ENCODE measurements around the gene KLHL29. TPM values are rescaled to one million over a fixed set of nuclear protein-coding genes. Genes with fewer than 3 reads are reported as not detected.

Gene KLHL29
- polyA plus RNA-seq, 1 donor from 2014 or later, result 42.4 TPM

- H3K79me2 ChIP-seq (replicated peaks; ENCODE audit: insufficient read depth, low read length), result no peaks in the 10 kb centered on the region
- H3K4me2 ChIP-seq (ENCODE audit: low read length), result no peak overlapping the region
- H3K27ac ChIP-seq (ENCODE audit: low read length), result no peak overlapping the region
- TF ChIP-seq SMC3 (conservative IDR thresholded peaks at IDR 0.05; ENCODE audit: poor library complexity) (no peak), EP300 (conservative IDR thresholded peaks at IDR 0.05; ENCODE audit: poor library complexity, severe bottlenecking) (no peak), TAF1 (IDR thresholded peaks at IDR 0.05; ENCODE audit: low read depth) (no peak), POLR2AphosphoS5 (IDR thresholded peaks at IDR 0.05) (no peak), CTCF (IDR thresholded peaks at IDR 0.05; ENCODE audit: poor library complexity, severe bottlenecking) (no peak), REST (IDR thresholded peaks at IDR 0.05; ENCODE audit: borderline replicate concordance) (no peak), MXI1 (conservative IDR thresholded peaks at IDR 0.05; ENCODE audit: poor library complexity, severe bottlenecking) (no peak), EZH2 (IDR thresholded peaks at IDR 0.05; ENCODE audit: borderline replicate concordance, insufficient read depth, low read length, poor library complexity, severe bottlenecking) (no peak), RAD21 (conservative IDR thresholded peaks at IDR 0.05) (no peak)
- no peak overlapping the region for H2AFZ ChIP-seq (ENCODE audit: low read depth, low read length)
- H3K4me3 ChIP-seq (ENCODE audit: low read length), result no peak overlapping the region
- no peaks in the 10 kb centered on the region for H3K27me3 ChIP-seq (ENCODE audit: insufficient read depth, low read depth, low read length)
- no peaks in the 10 kb centered on the region for H3F3A ChIP-seq (ENCODE audit: insufficient read depth, low read length, poor library complexity, severe bottlenecking)
- H3K9ac ChIP-seq (ENCODE audit: low read length), result no peak overlapping the region
- peaks cover 4% of the 10 kb centered on the region for H4K20me1 ChIP-seq (ENCODE audit: insufficient read depth)
- no peaks in the 10 kb centered on the region for H3K9me2 ChIP-seq (ENCODE audit: insufficient read depth, low read length)
- no peaks in the 10 kb centered on the region for H3K9me3 ChIP-seq (ENCODE audit: low read length)
- no peaks in the 10 kb centered on the region for H3K36me3 ChIP-seq (ENCODE audit: insufficient read depth, low read length)
Observed at GRCh38 chr2:23565814-23566213, 180.8 kb downstream of the KLHL29 start.

GRCh38 chr2:23566241-23567142 lies 181.5 kb downstream of the KLHL29 start:
- H3K27ac ChIP-seq (ENCODE audit: low read length), result no peak overlapping the region
- no peaks in the 10 kb centered on the region for H3K27me3 ChIP-seq (ENCODE audit: insufficient read depth, low read depth, low read length)
- no peaks in the 10 kb centered on the region for H3K9me2 ChIP-seq (ENCODE audit: insufficient read depth, low read length)
- peaks cover 4% of the 10 kb centered on the region for H4K20me1 ChIP-seq (ENCODE audit: insufficient read depth)
- no peaks in the 10 kb centered on the region for H3K9me3 ChIP-seq (ENCODE audit: low read length)
- no peaks in the 10 kb centered on the region for H3F3A ChIP-seq (ENCODE audit: insufficient read depth, low read length, poor library complexity, severe bottlenecking)
- no peak overlapping the region for H3K9ac ChIP-seq (ENCODE audit: low read length)
- H2AFZ ChIP-seq (ENCODE audit: low read depth, low read length), result no peak overlapping the region
- H3K36me3 ChIP-seq (ENCODE audit: insufficient read depth, low read length), result no peaks in the 10 kb centered on the region
- no peaks in the 10 kb centered on the region for H3K79me2 ChIP-seq (replicated peaks; ENCODE audit: insufficient read depth, low read length)
- peak; percentile 31 for TF ChIP-seq CTCF (IDR thresholded peaks at IDR 0.05; ENCODE audit: poor library complexity, severe bottlenecking)
- no peak for TF ChIP-seq EZH2 (IDR thresholded peaks at IDR 0.05; ENCODE audit: borderline replicate concordance, insufficient read depth, low read length, poor library complexity, severe bottlenecking)
- no peak overlapping the region for H3K4me3 ChIP-seq (ENCODE audit: low read length)
- no peak overlapping the region for H3K4me2 ChIP-seq (ENCODE audit: low read length)
